SK-N-SH treated with all-trans-retinoic acid at 6 μM for 48 hours (cell line): ENCODE measurements around the gene WDSUB1.

ENCODE experiments used
- ATAC-seq: fragments of 200-7000 bp; cut with Tn5 transposase; 3 replicates; pipeline ENCODE4 v1.9.1; 2020; ENCODE audit warnings: mild to moderate bottlenecking, moderate library complexity
- ARNTL ChIP-seq: fragments of 450-650 bp; formaldehyde crosslinking; IDR thresholded peaks from 2 replicates; pipeline ENCODE4 v1.5.0; 2020; ENCODE audit warnings: low read depth, mild to moderate bottlenecking, moderate library complexity, borderline replicate concordance
- CSRNP3 ChIP-seq: fragments of 250-450 bp; sonication (Bioruptor Pico); IDR thresholded peaks from 2 replicates; pipeline ENCODE4 v1.5.1; 2021; ENCODE audit warnings: mild to moderate bottlenecking, moderate library complexity
- ESRRG ChIP-seq: fragments of 250-450 bp; sonication (Bioruptor Pico); IDR thresholded peaks from 2 replicates; pipeline ENCODE4 v1.6.1; 2021; ENCODE audit warnings: mild to moderate bottlenecking
- ISL1 ChIP-seq: fragments of 250-450 bp; sonication (Bioruptor Pico); IDR thresholded peaks from 2 replicates; pipeline ENCODE4 v2.1.2; 2022; ENCODE audit warnings: mild to moderate bottlenecking, moderate library complexity
- OSR1 ChIP-seq: fragments of 250-450 bp; sonication (Bioruptor Pico); IDR thresholded peaks from 2 replicates; pipeline ENCODE4 v1.8.0; 2022; ENCODE audit warnings: moderate library complexity, mild to moderate bottlenecking, inconsistent platforms
- POU6F1 ChIP-seq: fragments of 250-450 bp; sonication (Bioruptor Pico); IDR thresholded peaks from 2 replicates; pipeline ENCODE4 v1.8.0; 2021; ENCODE audit warnings: low read depth, mild to moderate bottlenecking, moderate library complexity, borderline replicate concordance
- PPARA ChIP-seq: fragments of 250-450 bp; sonication (Bioruptor Pico); IDR thresholded peaks from 2 replicates; pipeline ENCODE4 v1.5.0; 2020; ENCODE audit warnings: mild to moderate bottlenecking, borderline replicate concordance
- RARB ChIP-seq: fragments of 250-450 bp; sonication (Bioruptor Pico); IDR thresholded peaks from 2 replicates; pipeline ENCODE4 v1.8.0; 2021; ENCODE audit warnings: mild to moderate bottlenecking, moderate library complexity
- SNAI2 ChIP-seq: fragments of 250-450 bp; sonication (Bioruptor Pico); IDR thresholded peaks from 2 replicates; pipeline ENCODE4 v1.5.0; 2020; ENCODE audit warnings: mild to moderate bottlenecking, moderate library complexity
- TCF4 ChIP-seq: fragments of 250-450 bp; sonication (Bioruptor Pico); IDR thresholded peaks from 2 replicates; pipeline ENCODE4 v1.8.0; 2021; ENCODE audit warnings: mild to moderate bottlenecking, moderate library complexity, borderline replicate concordance
- TOX ChIP-seq: fragments of 250-450 bp; sonication (Bioruptor Pico); IDR thresholded peaks from 2 replicates; pipeline ENCODE4 v1.8.0; 2021; ENCODE audit warnings: mild to moderate bottlenecking, moderate library complexity, borderline replicate concordance
- TSHZ2 ChIP-seq: fragments of 250-450 bp; sonication (Bioruptor Pico); IDR thresholded peaks from 2 replicates; pipeline ENCODE4 v1.5.0; 2020; ENCODE audit warnings: mild to moderate bottlenecking, moderate library complexity
- ZC3H10 ChIP-seq: fragments of 250-450 bp; sonication (Bioruptor Pico); IDR thresholded peaks from 2 replicates; pipeline ENCODE4 v1.5.1; 2021; ENCODE audit warnings: mild to moderate bottlenecking, moderate library complexity
- ZFP3 ChIP-seq: fragments of 250-450 bp; sonication (Bioruptor Pico); IDR thresholded peaks from 2 replicates; pipeline ENCODE4 v1.5.0; 2020; ENCODE audit warnings: mild to moderate bottlenecking, moderate library complexity
- ZFP30 ChIP-seq: fragments of 450-650 bp; formaldehyde crosslinking; IDR thresholded peaks from 2 replicates; pipeline ENCODE4 v1.5.0; 2022; ENCODE audit warnings: mild to moderate bottlenecking, moderate library complexity
- ZNF565 ChIP-seq: fragments of 450-650 bp; formaldehyde crosslinking; conservative IDR thresholded peaks from 2 replicates; pipeline ENCODE4 v1.5.0; 2020; ENCODE audit warnings: low read depth, mild to moderate bottlenecking, moderate library complexity
- ZNF70 ChIP-seq: fragments of 450-650 bp; formaldehyde crosslinking; IDR thresholded peaks from 2 replicates; pipeline ENCODE4 v1.5.0; 2020; ENCODE audit warnings: mild to moderate bottlenecking, moderate library complexity
- ZNF8 ChIP-seq: fragments of 450-650 bp; formaldehyde crosslinking; IDR thresholded peaks from 2 replicates; pipeline ENCODE4 v1.5.0; 2020; ENCODE audit warnings: mild to moderate bottlenecking, moderate library complexity

Gene WDSUB1

GRCh38 chr2:159279700-159280099 is 6.8 kb downstream of the WDSUB1 start:
- no peak for TF ChIP-seq PPARA
- TF ChIP-seq TCF4 = no peak
- no peak for TF ChIP-seq ZNF70 (CRISPR knock-in tag)
- TF ChIP-seq ARNTL (CRISPR knock-in tag) = no peak
- no peak for TF ChIP-seq ISL1 (CRISPR knock-in tag)
- TF ChIP-seq OSR1 (CRISPR knock-in tag) = no peak
- no peak for TF ChIP-seq ZFP30
- TF ChIP-seq, all 23 proteins: peak for 0
- no peak for ATAC-seq

- no peak for ATAC-seq
- no peak for TF ChIP-seq CSRNP3 (CRISPR knock-in tag)
- TF ChIP-seq ESRRG (CRISPR knock-in tag) = no peak
- TF ChIP-seq ZNF70 (CRISPR knock-in tag) = no peak
- no peak for TF ChIP-seq ZC3H10
- TF ChIP-seq ARNTL (CRISPR knock-in tag) = no peak
- TF ChIP-seq RARB (CRISPR knock-in tag) = no peak
- TF ChIP-seq ZFP30 = no peak
Measured at GRCh38 chr2:159275111-159275510, 11.4 kb downstream of the WDSUB1 start.

GRCh38 chr2:159272156-159272555 is 14.3 kb downstream of the WDSUB1 start:
- TF ChIP-seq TSHZ2 (CRISPR knock-in tag) = no peak
- no peak for TF ChIP-seq PPARA
- TF ChIP-seq ZNF565 (CRISPR knock-in tag) = no peak
- no peak for TF ChIP-seq ARNTL (CRISPR knock-in tag)
- ATAC-seq = peak; percentile 39; the same call in 2 of the 3 replicates

GRCh38 chr2:159270744-159271379 is 15.6 kb downstream of the WDSUB1 start:
- TF ChIP-seq ISL1 (CRISPR knock-in tag) (no peak), ZNF8 (CRISPR knock-in tag) (no peak), ZFP3 (CRISPR knock-in tag) (no peak), OSR1 (CRISPR knock-in tag) (no peak), TCF4 (no peak), RARB (CRISPR knock-in tag) (no peak), ARNTL (CRISPR knock-in tag) (no peak), PPARA (no peak), SNAI2 (CRISPR knock-in tag) (no peak), ZNF565 (CRISPR knock-in tag) (no peak), ZNF70 (CRISPR knock-in tag) (no peak), ZFP30 (no peak), TOX (CRISPR knock-in tag) (no peak), CSRNP3 (CRISPR knock-in tag) (no peak), ESRRG (CRISPR knock-in tag) (no peak), POU6F1 (CRISPR knock-in tag) (no peak), TSHZ2 (CRISPR knock-in tag) (no peak)

More at GRCh38 chr2:159270744-159271379, 15.6 kb downstream of the WDSUB1 start:
- ATAC-seq = no peak
